Measurements from ENCODE around the gene TBC1D2.

The TBC1D2 gene

DNA sequence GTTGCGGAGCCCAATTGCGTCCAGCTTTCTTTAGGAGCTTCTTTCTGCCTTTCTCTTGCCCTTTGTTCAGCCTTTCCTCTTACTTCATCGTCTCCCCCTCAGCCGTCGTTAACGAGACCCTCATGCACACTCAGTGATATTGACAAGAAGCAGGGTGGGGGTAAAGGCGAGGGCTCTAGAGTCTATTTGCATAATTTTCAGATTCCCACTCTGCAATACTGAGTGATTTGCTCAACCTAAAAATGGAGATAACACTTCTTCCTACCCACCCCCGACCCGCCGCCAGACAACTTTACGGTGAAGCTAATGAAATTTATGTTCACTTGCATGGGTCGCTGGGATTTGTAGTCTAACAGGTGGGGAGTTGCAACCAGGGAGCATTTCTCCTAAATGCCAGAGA is 1.3 kb upstream of the TBC1D2 start:
- H3K4me3 ChIP-seq (ENCODE audit: low read depth, low read length): peak overlapping the region; percentile 93
- peak; percentile 33 for TF ChIP-seq POLR2A (IDR thresholded peaks at IDR 0.05; ENCODE audit: extremely low read depth, insufficient read length)
- TF ChIP-seq, protein P1, sequence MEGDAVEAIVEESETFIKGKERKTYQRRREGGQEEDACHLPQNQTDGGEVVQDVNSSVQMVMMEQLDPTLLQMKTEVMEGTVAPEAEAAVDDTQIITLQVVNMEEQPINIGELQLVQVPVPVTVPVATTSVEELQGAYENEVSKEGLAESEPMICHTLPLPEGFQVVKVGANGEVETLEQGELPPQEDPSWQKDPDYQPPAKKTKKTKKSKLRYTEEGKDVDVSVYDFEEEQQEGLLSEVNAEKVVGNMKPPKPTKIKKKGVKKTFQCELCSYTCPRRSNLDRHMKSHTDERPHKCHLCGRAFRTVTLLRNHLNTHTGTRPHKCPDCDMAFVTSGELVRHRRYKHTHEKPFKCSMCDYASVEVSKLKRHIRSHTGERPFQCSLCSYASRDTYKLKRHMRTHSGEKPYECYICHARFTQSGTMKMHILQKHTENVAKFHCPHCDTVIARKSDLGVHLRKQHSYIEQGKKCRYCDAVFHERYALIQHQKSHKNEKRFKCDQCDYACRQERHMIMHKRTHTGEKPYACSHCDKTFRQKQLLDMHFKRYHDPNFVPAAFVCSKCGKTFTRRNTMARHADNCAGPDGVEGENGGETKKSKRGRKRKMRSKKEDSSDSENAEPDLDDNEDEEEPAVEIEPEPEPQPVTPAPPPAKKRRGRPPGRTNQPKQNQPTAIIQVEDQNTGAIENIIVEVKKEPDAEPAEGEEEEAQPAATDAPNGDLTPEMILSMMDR (IDR thresholded peaks at IDR 0.05; ENCODE audit: low read depth, low read length): no peak
- TF ChIP-seq, protein P2, sequence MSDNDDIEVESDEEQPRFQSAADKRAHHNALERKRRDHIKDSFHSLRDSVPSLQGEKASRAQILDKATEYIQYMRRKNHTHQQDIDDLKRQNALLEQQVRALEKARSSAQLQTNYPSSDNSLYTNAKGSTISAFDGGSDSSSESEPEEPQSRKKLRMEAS (IDR thresholded peaks at IDR 0.05; ENCODE audit: low read depth, low read length): no peak
- TF ChIP-seq MYC (IDR thresholded peaks at IDR 0.05; ENCODE audit: low read depth, low read length): no peak
- peak; percentile 70 for DNase-seq (ENCODE audit: low read depth)

DNA sequence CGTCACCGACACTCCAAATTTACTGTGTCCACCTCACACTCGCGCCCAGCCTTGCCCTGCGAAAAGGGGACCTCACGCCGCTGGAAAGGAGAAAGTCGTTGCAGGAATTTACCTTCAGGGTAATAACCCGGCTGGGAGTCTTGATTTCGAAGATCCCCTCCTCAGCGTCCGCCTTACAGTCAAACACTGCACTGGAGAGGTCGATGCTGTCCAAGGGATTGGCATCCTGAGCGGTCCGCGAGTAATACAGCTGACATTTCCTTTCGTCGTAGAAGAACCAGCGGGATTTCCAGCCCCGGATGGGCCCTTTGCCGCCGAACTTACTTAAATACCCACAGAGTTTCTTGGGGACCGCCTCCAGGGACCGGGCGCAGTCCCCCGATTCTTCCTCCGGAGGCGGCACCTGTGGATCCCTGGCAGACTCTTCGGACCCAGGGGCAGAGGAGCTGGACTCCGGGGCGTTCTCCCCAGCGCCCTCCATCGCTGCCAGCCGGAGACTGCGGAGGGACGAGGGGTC is 330 bp downstream of the TBC1D2 start:
- peak overlapping the region; percentile 93 for H3K4me3 ChIP-seq (ENCODE audit: low read depth, low read length)
- TF ChIP-seq, protein P2 (IDR thresholded peaks at IDR 0.05; ENCODE audit: low read depth, low read length): no peak
- TF ChIP-seq, protein P1 (IDR thresholded peaks at IDR 0.05; ENCODE audit: low read depth, low read length): no peak
- TF ChIP-seq POLR2A (IDR thresholded peaks at IDR 0.05; ENCODE audit: extremely low read depth, insufficient read length): no peak
- no peak for TF ChIP-seq MYC (IDR thresholded peaks at IDR 0.05; ENCODE audit: low read depth, low read length)
- DNase-seq (ENCODE audit: low read depth): peak; percentile 52

DNA sequence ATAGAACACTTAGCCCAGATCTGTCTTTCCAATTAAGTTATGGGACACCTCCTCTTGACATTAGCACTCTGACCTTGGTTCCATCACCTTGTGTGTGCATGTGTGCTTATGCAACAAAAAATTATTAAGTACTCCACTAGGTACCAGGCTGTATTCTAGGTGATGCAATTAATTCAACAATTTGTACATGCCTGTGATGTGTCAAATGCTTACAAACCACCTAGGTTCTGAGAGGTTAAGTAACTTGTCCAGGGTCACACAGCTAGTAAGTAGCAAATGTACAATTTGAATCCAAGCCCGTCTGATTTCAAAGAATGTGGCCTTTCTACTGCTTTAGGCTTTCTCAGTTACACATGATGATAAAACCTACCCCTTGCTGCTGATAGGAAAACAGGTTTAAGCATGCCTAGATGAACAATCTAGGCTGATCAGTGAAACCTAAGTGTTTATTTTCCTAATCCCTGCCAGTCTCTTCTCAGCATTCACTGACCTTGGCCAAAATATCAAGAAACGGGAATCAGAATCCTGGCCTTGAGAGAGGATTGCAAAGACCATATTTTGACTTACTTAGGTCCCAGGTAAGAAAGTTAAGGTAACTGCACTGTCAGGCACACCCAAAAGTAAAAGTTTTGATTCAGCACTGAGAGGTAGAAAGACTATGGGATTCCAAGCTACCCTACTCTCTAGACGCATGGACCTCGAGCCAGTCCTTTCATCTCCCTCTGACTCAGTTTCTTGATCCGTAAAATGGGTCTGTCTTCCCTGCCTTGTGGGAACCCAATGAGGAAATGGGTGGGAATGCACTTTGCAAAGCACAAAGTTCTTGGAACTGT is 1.0 kb downstream of the TBC1D2 start:
- TF ChIP-seq, protein P1 (IDR thresholded peaks at IDR 0.05; ENCODE audit: low read depth, low read length): no peak
- TF ChIP-seq, protein P2 (IDR thresholded peaks at IDR 0.05; ENCODE audit: low read depth, low read length): no peak
- no peak for TF ChIP-seq MYC (IDR thresholded peaks at IDR 0.05; ENCODE audit: low read depth, low read length)
- no peak for TF ChIP-seq POLR2A (IDR thresholded peaks at IDR 0.05; ENCODE audit: extremely low read depth, insufficient read length)
- peak overlapping the region; percentile 93 for H3K4me3 ChIP-seq (ENCODE audit: low read depth, low read length)
- no peak for DNase-seq (ENCODE audit: low read depth)

DNA sequence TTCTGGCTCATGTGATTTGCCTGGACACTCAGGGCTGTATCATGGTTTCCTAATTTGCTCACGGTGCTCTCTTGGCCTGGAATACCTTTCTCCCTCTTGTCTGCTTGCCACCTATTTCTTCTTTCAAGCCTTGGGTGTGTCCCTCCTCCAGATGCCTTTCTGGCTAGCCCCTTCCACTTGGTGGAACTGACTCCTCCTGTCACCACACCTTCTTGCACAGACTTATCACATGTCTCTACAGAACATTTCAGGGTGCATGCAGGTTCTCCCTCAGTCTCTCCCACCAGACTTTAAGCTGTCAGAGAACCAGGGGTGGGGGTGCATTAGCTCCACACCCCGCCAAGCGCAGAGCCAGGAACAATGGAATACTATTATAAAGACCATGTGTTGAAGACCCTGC is 1.9 kb downstream of the TBC1D2 start:
- no peak for DNase-seq (ENCODE audit: low read depth)

DNA sequence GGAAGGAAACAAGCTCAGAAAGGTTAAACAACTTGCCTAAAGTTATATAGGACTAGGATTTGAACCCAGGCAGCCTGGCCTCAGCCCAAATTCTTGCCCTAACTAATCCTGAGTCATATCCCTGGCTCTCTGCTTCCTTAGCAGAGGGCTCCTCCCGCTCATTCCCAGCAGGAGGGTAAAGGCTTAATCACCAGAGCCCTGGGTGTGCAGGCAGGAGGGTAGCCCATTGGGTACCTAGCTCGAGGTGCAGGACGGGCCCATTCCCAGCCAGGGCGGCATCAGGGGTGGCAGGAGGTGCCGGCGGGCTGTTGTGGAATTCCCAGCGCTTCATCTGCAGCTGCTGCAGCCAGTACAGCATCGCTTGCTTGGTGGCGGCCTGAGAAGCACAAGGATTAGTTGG is 3.9 kb downstream of the TBC1D2 start:
- DNase-seq (ENCODE audit: low read depth): no peak
- H3K4me3 ChIP-seq (ENCODE audit: low read depth, low read length): no peak overlapping the region
- TF ChIP-seq MYC (IDR thresholded peaks at IDR 0.05; ENCODE audit: low read depth, low read length): no peak
- TF ChIP-seq, protein P1 (IDR thresholded peaks at IDR 0.05; ENCODE audit: low read depth, low read length): no peak
- TF ChIP-seq, protein P2 (IDR thresholded peaks at IDR 0.05; ENCODE audit: low read depth, low read length): no peak
- no peak for TF ChIP-seq POLR2A (IDR thresholded peaks at IDR 0.05; ENCODE audit: extremely low read depth, insufficient read length)

More for the DNA sequence above, 1.9 kb downstream of the TBC1D2 start:
- TF ChIP-seq, protein P2 (IDR thresholded peaks at IDR 0.05; ENCODE audit: low read depth, low read length): no peak
- TF ChIP-seq POLR2A (IDR thresholded peaks at IDR 0.05; ENCODE audit: extremely low read depth, insufficient read length) (no peak), MYC (IDR thresholded peaks at IDR 0.05; ENCODE audit: low read depth, low read length) (no peak)
- TF ChIP-seq, protein P1 (IDR thresholded peaks at IDR 0.05; ENCODE audit: low read depth, low read length): no peak
- no peak overlapping the region for H3K4me3 ChIP-seq (ENCODE audit: low read depth, low read length)

Data from NB4 (cell line).